ENCODE measurements around the gene CACNA1B.

CACNA1B gene

DNA sequence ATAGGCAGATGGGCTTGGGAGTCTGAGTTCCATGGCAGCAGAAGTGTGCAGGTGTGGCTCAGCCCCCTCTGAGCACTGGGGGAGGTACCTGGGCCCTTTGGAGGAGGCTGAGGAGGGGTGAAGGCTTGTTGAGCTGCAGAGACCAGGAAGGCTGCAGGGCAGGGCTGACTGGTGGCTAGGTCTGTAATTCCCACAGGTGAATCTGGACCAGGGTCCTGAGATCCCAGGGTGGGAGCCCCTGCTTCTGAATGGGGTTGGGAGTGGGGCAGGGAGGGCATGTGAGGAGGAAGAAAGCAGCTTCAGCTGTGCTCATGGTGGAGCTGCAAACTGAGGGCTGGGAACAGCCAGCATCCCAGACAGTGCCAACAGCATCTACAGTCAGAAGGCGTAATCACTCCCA lies 111.1 kb downstream of the CACNA1B start:
- no peak for DNase-seq

- no peak for DNase-seq
Observed at GRCh38 chr9:137989156-137989555, 111.6 kb downstream of the CACNA1B start.

DNA sequence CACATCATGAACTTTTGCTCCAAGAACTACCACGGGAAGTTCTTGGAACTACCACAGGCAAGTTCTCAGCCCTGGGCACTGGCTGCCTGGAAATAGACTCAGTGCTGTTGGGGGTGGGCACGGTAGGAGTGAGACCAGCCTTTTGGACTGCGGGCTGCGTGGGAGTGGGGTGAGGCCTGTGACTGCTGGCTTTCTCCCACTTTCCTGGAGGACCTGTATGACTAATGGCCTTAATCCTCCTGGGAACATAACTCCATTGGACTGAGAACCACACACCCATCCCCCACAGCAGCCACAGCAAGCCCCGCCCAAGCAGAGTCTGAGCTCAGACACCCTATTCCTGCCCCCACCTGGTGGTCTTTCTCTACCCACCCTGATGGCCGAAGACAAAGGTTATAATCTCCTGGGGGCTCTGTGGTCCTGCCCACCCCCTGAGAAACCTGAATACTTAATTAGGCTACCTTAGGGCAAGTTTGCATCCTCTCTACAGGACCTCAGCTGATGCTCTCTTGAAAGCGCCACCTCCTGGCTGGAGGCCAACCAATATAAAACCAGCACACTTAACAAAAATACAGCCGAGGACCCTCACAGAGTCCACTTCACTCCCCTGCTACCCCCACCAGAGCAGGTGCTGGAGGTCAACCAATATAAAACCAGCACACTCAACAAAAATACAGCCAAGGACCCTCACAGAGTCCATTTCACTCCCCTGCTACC lies 112.6 kb downstream of the CACNA1B start:
- DNase-seq: no peak

DNA sequence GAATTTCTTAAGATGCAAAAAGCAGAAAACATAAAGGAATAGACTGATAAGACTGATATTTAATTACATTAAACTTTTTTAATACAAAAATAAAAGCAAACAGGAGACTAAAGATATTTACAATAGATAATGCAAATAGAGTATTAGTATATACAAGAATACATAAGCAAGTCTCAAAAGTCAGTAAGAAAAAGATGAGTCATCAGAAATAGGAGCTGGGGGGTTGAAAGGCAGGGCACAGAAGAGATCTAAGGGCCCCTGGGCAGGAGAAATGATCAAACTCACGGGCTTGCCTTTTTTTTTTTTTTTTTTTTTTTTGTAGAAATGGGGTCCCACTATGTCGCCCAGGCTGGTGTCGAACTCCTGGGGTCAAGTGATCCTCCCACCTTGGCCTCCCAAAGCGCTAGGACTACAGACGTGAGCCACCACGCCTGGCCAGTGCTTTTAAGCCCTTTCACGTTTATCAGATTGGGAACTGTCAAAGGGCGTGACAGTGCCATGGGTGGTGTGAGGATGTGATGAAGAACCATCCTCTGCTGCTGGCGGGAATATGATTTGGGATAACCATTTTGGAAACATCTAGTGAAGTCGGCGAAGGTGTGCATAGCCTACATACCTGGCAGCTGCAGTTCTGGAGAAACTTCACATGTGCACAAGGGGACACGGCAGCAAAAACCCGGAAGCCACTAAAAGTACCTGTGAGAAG lies 126.1 kb downstream of the CACNA1B start:
- no peak for DNase-seq

- DNase-seq: no peak
Observed at GRCh38 chr9:138006576-138007233, 129.1 kb downstream of the CACNA1B start.

GRCh38 chr9:138007566-138007917 lies 130.0 kb downstream of the CACNA1B start:
- no peak for DNase-seq

DNA sequence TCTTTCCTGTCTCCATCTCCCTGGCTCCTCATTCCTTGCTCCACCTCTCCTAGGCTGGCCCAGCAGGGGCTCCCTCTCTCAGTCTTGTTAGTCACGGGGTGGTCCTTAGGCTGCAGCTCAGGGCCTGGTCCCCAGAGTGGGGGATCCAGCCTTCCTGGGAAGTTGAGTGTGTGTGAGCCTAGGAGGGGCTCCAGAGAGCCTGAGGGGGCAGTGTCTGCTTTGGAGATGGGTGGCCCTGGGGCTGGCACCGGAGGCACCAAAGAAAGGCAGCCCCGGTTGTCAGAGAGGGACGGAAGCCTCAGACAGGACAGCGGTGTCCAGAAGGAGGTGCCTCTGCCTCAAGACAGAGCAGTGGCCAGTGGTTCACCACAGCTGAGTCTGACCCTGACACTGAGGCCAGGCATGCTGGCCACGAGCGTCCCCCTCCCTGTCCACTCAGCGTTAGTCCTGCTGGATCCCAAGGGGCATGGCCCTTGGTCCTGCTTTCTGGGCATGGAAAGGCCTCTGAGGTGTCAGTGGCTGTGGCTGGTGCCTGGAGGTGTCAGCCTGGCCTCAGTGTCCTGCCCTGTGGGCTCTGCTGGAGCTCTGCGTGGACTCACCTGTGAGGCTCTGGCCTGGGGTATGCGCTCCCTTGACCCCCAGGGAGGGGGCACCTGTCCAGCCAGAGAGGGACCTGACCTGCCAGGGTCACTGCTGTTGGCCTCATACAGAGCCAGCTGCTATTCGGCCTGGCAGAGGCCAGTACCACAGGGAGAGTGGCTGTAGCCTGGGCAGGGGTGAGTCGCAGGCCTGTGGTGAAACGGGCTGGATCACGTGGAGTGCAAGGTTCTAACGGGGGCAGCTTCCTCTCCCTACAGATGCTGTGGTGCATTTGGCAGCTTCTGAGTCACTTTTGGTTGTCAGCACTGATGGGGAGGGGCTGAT lies 130.6 kb downstream of the CACNA1B start:
- DNase-seq: no peak

- no peak for DNase-seq
Observed at GRCh38 chr9:138009016-138009802, 131.6 kb downstream of the CACNA1B start.

- no peak for DNase-seq
Observed at GRCh38 chr9:138009803-138010690, 132.5 kb downstream of the CACNA1B start.

- DNase-seq: no peak
Observed at GRCh38 chr9:138010861-138011260, 133.3 kb downstream of the CACNA1B start.

- no peak for DNase-seq
Observed at GRCh38 chr9:138011951-138012500, 134.4 kb downstream of the CACNA1B start.

- no peak for DNase-seq
Observed at GRCh38 chr9:138013273-138013672, 135.7 kb downstream of the CACNA1B start.

DNA sequence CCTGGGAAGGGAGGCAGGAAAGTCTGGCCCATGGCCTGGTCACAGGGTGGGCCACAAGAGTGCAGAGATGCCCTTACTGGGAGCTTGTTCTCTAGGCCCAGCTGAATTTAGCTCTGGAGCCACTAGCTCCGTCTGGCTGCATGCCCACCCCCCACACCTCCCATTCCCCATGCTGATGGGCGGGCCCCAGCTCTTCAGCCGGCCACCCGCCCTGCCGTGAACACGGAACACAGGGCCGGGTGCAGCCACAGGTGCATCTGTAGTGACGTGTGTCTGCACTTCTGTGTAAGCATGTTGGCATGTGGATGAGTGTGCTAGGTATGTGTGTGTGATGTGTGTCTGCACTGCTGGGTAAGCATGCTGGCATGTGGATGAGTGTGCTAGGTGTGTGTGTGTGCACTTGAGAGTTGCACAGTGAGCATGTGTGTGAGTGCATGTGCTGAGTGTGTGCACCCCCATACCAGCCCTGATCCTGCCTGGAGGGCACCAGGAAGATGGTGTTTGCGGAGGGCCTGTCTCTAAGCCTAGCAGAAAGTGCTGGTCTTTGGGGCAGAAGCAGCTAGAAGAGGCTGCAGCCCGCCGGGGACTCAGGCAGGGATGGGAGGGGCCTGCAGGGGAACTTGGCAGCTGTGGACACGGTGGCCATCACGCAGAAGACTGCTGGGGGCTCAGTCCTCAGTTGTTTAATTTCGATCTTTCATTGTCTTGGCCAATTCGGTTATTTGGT lies 136.4 kb downstream of the CACNA1B start:
- DNase-seq: no peak

DNA sequence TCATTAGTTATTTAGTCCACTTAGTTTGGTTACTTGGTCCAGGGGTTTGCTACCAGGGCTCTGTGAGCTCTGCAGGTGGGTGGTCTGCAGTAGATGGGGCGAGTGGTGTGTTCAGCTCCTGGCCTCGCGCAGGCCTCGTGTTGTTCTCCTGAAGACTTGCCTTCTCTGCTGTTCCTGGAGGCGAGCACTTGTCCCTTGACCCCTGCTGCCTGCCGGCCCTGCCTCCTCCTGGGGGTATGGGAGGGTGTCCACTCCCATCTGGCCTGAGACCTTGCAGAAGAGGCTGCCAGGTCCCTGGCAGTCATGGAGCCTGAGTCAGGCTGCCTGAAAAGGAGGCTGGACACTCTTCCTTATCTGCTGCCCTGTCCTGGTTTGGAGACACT lies 137.0 kb downstream of the CACNA1B start:
- no peak for DNase-seq

- DNase-seq: no peak
Observed at GRCh38 chr9:138015021-138015829, 137.6 kb downstream of the CACNA1B start.

DNA sequence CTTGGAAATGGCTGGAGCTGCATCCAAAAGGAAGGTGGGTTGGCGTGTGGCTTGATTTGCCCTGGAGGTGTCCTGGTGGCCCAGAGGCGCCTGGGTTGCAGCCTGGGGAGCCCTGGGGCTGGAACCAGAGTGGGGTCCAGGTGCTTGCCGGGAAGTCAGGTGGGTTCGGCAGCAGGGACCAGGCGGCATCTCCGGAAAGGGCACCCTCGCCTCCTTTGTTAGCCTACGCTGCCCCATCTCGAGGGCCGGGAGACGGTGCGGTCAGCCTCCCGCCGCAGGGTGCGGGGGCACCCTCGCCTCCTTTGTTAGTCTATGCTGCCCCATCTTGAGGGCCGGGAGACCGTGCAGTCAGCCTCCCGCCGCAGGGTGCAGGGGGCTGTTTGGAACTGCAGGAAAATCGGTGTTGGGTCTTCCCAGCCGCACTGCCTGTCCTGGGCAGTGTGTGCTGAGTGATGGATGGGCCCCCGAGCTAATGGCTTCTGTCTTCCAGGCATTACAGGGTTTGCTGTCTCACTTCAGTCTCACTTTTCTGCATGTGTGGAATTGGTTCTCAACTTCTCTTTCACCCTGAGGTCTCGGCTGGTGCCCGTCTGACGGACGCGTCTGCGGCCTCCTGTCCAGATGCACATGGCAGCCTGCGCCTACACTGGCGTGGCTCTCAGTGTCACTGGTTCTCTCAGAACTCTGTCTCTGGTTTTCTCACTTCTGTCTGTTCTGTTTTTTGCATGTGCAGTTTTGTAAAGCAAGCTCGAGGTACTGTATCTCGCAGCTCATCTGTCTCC lies 139.0 kb downstream of the CACNA1B start:
- DNase-seq: no peak

DNA sequence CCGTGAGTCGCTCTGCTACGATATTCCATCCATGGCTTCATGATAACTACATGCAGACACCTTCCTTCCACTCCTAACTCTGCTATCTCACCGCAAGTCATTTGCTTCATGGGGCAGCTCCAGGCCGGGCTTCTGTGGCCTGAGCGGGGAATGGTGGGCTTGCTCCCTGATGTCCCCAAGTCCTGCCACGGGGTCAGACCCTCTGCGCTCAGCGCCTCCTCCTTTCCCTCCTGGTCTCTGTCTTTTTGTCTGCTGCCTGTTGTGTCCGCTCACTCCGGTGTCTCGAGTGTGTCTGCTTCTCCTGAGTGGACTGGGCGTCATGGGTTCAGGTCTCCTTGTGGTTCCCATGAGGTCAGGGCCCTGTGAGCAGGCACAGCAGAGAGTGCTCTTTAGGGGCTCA lies 139.6 kb downstream of the CACNA1B start:
- DNase-seq: no peak

GRCh38 chr9:138019514-138019913 lies 141.9 kb downstream of the CACNA1B start:
- peak; percentile 31 for DNase-seq
